A172 (cell line): ENCODE results near the gene CLTRN. TPM values are rescaled to one million over a fixed set of nuclear protein-coding genes. Genes with fewer than 3 reads are reported as not detected.

Experiments
- total RNA-seq: library from RNA; depleted of rRNA; stranded (reverse); fragments of >200 nt; shearing (Covaris generic); gene quantifications from 2 replicates; pipeline ENCODE4 v1.2.3, GENCODE V29; 2014; rRNA removed

Gene CLTRN
- total RNA-seq, 1 experiment from 2014 or later = not detected

Other genes starting within 250 kb of the CLTRN start
- 46.9 and 61.1 TPM in 2 replicates for gene PIR, start 171.5 kb downstream of the CLTRN start, total RNA-seq
- 0.07 TPM in 1 of 2 replicates, not detected in the other for gene BMX, start 164.0 kb downstream of the CLTRN start, total RNA-seq
- gene ACE2, start 63.8 kb downstream of the CLTRN start, total RNA-seq = not detected in 2 replicates
- gene CA5B, start 73.5 kb upstream of the CLTRN start, total RNA-seq = 3.1 and 5.7 TPM in 2 replicates
- gene ZRSR2, start 125.7 kb upstream of the CLTRN start, total RNA-seq = 5.5 and 8.0 TPM in 2 replicates
- gene AP1S2, start 190.0 kb upstream of the CLTRN start, total RNA-seq = 125 and 223 TPM in 2 replicates